ENCODE measurements around the gene SLC13A3. TPM values are rescaled to one million over a fixed set of nuclear protein-coding genes. Genes with fewer than 3 reads are reported as not detected.

The SLC13A3 gene
- total and polyA plus RNA-seq, 2 donors from 2014 or later = 31.5 to 241 TPM

DNA sequence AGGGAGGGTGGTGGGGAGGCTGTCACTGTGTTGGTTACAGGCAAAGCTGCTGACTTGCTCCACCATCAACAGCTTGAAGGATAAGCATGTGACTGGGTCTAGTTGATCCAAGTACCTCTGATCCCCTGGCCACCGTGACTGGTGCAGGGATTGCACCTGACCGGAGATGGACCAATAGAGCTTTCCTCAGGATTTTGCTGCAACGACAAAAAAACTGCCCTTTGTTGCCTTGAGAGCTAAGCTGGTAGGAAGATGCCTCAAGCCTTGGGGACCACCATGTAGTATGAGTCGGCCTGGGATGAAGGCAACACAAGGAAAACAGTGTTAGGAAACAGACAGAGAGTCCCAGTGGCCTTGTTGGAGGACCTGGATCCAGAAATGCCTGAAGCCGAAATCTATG, 102.6 kb downstream of the SLC13A3 start:
- Histone ChIP-seq H3K4me3 (ENCODE audit: low read length in 3 of 3) (no peak overlapping the region), H3K9ac (ENCODE audit: low read length in 3 of 3) (no peak overlapping the region), H3K36me3 (ENCODE audit: control insufficient read depth in 2 of 3, insufficient read depth in 3 of 3, low read length in 3 of 3) (no peaks in the 10 kb centered on the region), H3K27me3 (ENCODE audit: control insufficient read depth, insufficient read depth, low read length) (no peaks in the 10 kb centered on the region), H3K9me3 (ENCODE audit: control insufficient read depth in 2 of 3, insufficient read depth in 1 of 3, low read length in 3 of 3) (peaks cover 0 to 3% (median 0%) of the 10 kb centered on the region in 3 donors), H3K27ac (ENCODE audit: low read depth in 2 of 2, low read length in 2 of 2) (no peak overlapping the region), H3K4me1 (ENCODE audit: control insufficient read depth in 2 of 3, insufficient read depth in 2 of 3, low read depth in 1 of 3, low read length in 3 of 3) (no peaks in the 10 kb centered on the region)
- intact Hi-C loops (cut with DNase I) = no loop called here
- FAIRE-seq = no peak
- no peak for TF ChIP-seq CTCF (IDR thresholded peaks at IDR 0.05; ENCODE audit: borderline replicate concordance, extremely low read depth, insufficient read depth)
- DNase-seq = no peak

DNA sequence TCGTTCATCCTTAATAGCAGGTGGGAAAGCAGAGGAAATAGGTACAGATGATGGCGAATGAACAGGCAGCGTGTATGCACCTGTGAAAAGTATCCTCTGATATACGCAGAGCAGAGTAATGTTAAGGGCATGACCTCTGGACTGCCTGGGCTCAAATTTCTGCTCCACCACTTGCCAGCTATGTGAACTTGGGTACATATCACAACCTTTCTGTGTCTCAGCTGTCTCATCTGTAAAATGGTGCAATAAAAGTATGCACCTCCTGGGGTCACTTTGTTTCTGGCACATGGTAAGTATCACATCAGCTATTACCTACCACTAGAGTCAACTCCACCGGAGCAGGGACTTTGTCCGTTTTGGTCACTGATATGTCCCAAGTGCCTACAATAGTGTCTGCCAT, 103.3 kb downstream of the SLC13A3 start:
- Histone ChIP-seq H3K27ac (ENCODE audit: low read depth in 2 of 2, low read length in 2 of 2) (no peak overlapping the region), H3K9ac (ENCODE audit: low read length in 3 of 3) (no peak overlapping the region), H3K4me1 (ENCODE audit: control insufficient read depth in 2 of 3, insufficient read depth in 2 of 3, low read depth in 1 of 3, low read length in 3 of 3) (no peaks in the 10 kb centered on the region), H3K9me3 (ENCODE audit: control insufficient read depth in 2 of 3, insufficient read depth in 1 of 3, low read length in 3 of 3) (peaks cover 0 to 3% (median 0%) of the 10 kb centered on the region in 3 donors), H3K27me3 (ENCODE audit: control insufficient read depth, insufficient read depth, low read length) (no peaks in the 10 kb centered on the region), H3K4me3 (ENCODE audit: low read length in 3 of 3) (no peak overlapping the region), H3K36me3 (ENCODE audit: control insufficient read depth in 2 of 3, insufficient read depth in 3 of 3, low read length in 3 of 3) (no peaks in the 10 kb centered on the region)
- DNase-seq (no peak), FAIRE-seq (no peak)
- TF ChIP-seq CTCF (IDR thresholded peaks at IDR 0.05; ENCODE audit: borderline replicate concordance, extremely low read depth, insufficient read depth) = no peak
- intact Hi-C loops (cut with DNase I) = no loop called here

DNA sequence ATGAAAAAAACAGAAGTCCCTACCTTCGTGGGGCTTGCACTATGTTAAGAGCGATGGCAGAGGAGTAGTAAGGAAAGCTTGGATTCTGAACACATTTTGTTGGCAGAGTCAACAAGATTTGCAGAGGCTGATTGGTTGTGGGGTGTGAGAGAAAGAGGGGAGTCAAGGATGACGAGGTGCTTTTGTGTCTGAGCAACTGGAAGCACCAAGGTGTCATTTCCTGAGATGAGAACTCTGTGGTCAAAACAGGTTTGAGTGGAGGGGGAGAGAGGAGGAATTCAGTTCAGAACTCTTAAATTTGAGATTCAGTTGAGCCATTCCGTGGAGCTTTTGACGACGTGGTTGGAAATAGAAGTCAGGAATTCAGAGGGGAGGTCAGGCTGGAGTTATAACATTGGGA, 104.3 kb downstream of the SLC13A3 start:
- H3K27ac ChIP-seq (ENCODE audit: low read depth in 2 of 2, low read length in 2 of 2) = no peak overlapping the region
- no peak for TF ChIP-seq CTCF (IDR thresholded peaks at IDR 0.05; ENCODE audit: borderline replicate concordance, extremely low read depth, insufficient read depth)
- FAIRE-seq = no peak

DNA sequence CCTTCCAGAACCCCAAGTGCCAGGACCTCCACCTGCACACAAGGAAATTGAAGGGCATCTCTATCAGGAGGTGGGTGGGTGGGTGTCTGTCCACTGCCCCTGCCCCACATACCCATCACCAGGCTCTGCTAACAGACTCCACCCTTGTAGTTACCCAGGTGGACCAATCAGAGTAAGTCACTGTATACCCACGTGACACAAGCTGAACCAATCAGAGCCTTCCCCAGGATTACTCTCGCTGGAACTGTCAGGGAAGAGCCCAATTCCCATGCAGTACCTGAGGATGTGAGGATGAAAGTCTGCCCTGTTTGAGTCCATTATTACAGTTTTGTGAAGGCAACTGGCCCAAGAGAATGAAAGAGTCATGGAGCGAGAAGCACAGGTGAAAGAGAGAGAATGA, 105.0 kb downstream of the SLC13A3 start:
- Histone ChIP-seq H3K9ac (ENCODE audit: low read length in 3 of 3) (no peak overlapping the region), H3K4me3 (ENCODE audit: low read length in 3 of 3) (no peak overlapping the region), H3K9me3 (ENCODE audit: control insufficient read depth in 2 of 3, insufficient read depth in 1 of 3, low read length in 3 of 3) (peaks cover 0 to 3% (median 0%) of the 10 kb centered on the region in 3 donors), H3K36me3 (ENCODE audit: control insufficient read depth in 2 of 3, insufficient read depth in 3 of 3, low read length in 3 of 3) (no peaks in the 10 kb centered on the region), H3K4me1 (ENCODE audit: control insufficient read depth in 2 of 3, insufficient read depth in 2 of 3, low read depth in 1 of 3, low read length in 3 of 3) (no peaks in the 10 kb centered on the region), H3K27ac (ENCODE audit: low read depth in 2 of 2, low read length in 2 of 2) (no peak overlapping the region), H3K27me3 (ENCODE audit: control insufficient read depth, insufficient read depth, low read length) (no peaks in the 10 kb centered on the region)
- intact Hi-C loops (cut with DNase I) = no loop called here
- no peak for TF ChIP-seq CTCF (IDR thresholded peaks at IDR 0.05; ENCODE audit: borderline replicate concordance, extremely low read depth, insufficient read depth)
- FAIRE-seq (no peak), DNase-seq (no peak)

More for the DNA sequence above, 104.3 kb downstream of the SLC13A3 start:
- Histone ChIP-seq H3K36me3 (ENCODE audit: control insufficient read depth in 2 of 3, insufficient read depth in 3 of 3, low read length in 3 of 3) (no peaks in the 10 kb centered on the region), H3K4me1 (ENCODE audit: control insufficient read depth in 2 of 3, insufficient read depth in 2 of 3, low read depth in 1 of 3, low read length in 3 of 3) (no peaks in the 10 kb centered on the region), H3K27me3 (ENCODE audit: control insufficient read depth, insufficient read depth, low read length) (no peaks in the 10 kb centered on the region), H3K9ac (ENCODE audit: low read length in 3 of 3) (no peak overlapping the region), H3K4me3 (ENCODE audit: low read length in 3 of 3) (no peak overlapping the region), H3K9me3 (ENCODE audit: control insufficient read depth in 2 of 3, insufficient read depth in 1 of 3, low read length in 3 of 3) (peaks cover 0 to 3% (median 0%) of the 10 kb centered on the region in 3 donors)
- intact Hi-C loops (cut with DNase I) = no loop called here
- no peak for DNase-seq
